ENCODE results near the gene PYCARD. TPM values are rescaled to one million over a fixed set of nuclear protein-coding genes. Genes with fewer than 3 reads are reported as not detected.
"Not testable (repeated sequence)": the region's sequence is repeated elsewhere in the genome, so short reads cannot be mapped to it uniquely, and the experiment has no call there.

PYCARD gene
- total RNA-seq, 1 experiment from 2014 or later = not detected

GRCh38 chr16:31200821-31201568, 1.6 kb downstream of the PYCARD start (continued):
- TF ChIP-seq YY1 (IDR thresholded peaks at IDR 0.05; ENCODE audit: extremely low read depth, insufficient replicate concordance, low read depth, low read length) (no peak), ELF1 (IDR thresholded peaks at IDR 0.05; ENCODE audit: borderline replicate concordance, low read depth) (no peak)

GRCh38 chr16:31200111-31200510, 2.4 kb downstream of the PYCARD start:
- H3K9me2 ChIP-seq (ENCODE audit: insufficient read depth); BruUV-seq (replicated peaks); H2AFZ ChIP-seq (ENCODE audit: low read depth, low read length, poor library complexity, severe bottlenecking); H3K4me3 ChIP-seq (replicated peaks in 1 of 2; ENCODE audit: low read depth in 1 of 2, low read length in 2 of 2); H3K9me3 ChIP-seq (ENCODE audit: control insufficient read depth in 1 of 2, insufficient read depth in 1 of 2, low read depth in 1 of 2, low read length in 2 of 2); DNase-seq (ENCODE audit: low read depth, low spot score); intact Hi-C loops (cut with micrococcal nuclease); H3K27ac ChIP-seq (ENCODE audit: low read depth, low read length); H3K27me3 ChIP-seq (ENCODE audit: insufficient read depth, low read length); RAD21 ChIA-PET (ENCODE audit: low non-redundant PET in 1 of 2, low total read pairs in 2 of 2, uncharacterized antibody in 2 of 2, unreplicated experiment in 2 of 2); H3K4me1 ChIP-seq (ENCODE audit: control insufficient read depth in 1 of 2, insufficient read depth in 2 of 2, low read length in 2 of 2); H3K9ac ChIP-seq (ENCODE audit: low read length); ATAC-seq; POLR2A ChIA-PET; H3K4me2 ChIP-seq (ENCODE audit: low read length); H4K20me1 ChIP-seq (ENCODE audit: insufficient read depth): not testable (repeated sequence)
- CTCF ChIA-PET = interaction anchor here (1.7 kb wide), 1 partner anchor 58 kb away, joined by 3 read pairs; no protein-coding TSS in a partner anchor
- H3K36me3 ChIP-seq (ENCODE audit: control insufficient read depth in 1 of 2, insufficient read depth in 2 of 2, low read length in 2 of 2) = peaks cover 20 to 49% of the 10 kb centered on the region in 2 experiments
- peaks cover 21% of the 10 kb centered on the region; the same call in 1 of the 2 replicates for H3K79me2 ChIP-seq (ENCODE audit: insufficient read depth, low read length)

DNA sequence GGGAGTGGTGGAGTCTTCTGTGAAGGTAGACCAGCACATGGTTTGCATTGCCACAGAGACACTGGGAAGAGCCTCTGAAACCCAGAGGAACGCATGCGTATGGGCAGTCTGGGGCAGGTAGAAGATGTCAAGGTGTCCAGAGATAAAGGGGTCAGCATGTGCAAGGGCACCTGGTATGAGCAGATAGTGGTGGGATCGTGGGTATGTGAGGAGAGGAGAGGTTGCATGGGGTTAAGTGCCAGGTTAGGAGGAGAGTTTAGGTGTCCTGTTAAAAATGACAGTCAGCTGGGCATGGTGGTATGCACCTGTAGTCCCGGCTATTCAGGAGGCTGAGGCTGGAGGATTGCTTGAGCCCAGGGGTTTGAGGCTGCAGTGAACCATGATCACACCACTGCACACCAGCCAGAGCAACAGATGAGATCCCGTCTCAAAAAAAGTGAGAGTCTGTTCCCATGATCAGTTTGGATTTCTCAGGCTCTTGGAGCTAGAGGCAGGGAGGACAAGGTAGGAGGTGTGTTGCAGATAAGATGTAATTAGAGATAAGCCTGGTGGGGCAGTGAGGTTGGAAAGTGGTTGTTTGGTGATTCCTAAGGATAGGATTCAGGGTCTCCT, 3.0 kb downstream of the PYCARD start:
- no peak; the same call in 1 of the 2 replicates for TF ChIP-seq POLR2AphosphoS5 (IDR thresholded peaks at IDR 0.05; ENCODE audit: low read depth, low read length)
- TF ChIP-seq POLR2A (IDR thresholded peaks at IDR 0.05; ENCODE audit: borderline replicate concordance, extremely low read depth, insufficient read depth, insufficient read length) = no peak
- no peak for TF ChIP-seq FOSL1 (IDR thresholded peaks at IDR 0.05; ENCODE audit: low read depth)
- no peak for TF ChIP-seq ZFX (IDR thresholded peaks at IDR 0.05)
- ChIA-PET CTCF (no interaction called here), RAD21 (ENCODE audit: low non-redundant PET in 1 of 2, low total read pairs in 2 of 2, uncharacterized antibody in 2 of 2, unreplicated experiment in 2 of 2) (no interaction called here), POLR2A (no interaction called here)
- no peaks in the 10 kb centered on the region for H3K9me2 ChIP-seq (ENCODE audit: insufficient read depth)
- H3K36me3 ChIP-seq (ENCODE audit: control insufficient read depth in 1 of 2, insufficient read depth in 2 of 2, low read length in 2 of 2) = peaks cover 26 to 54% of the 10 kb centered on the region in 2 experiments
- H3K9ac ChIP-seq (ENCODE audit: low read length) = no peak overlapping the region
- peaks cover 0 to 6% of the 10 kb centered on the region in 2 experiments; a peak in 1 of 4 replicates for H3K4me1 ChIP-seq (ENCODE audit: control insufficient read depth in 1 of 2, insufficient read depth in 2 of 2, low read length in 2 of 2)
- ATAC-seq = no peak
- no peak overlapping the region for H2AFZ ChIP-seq (ENCODE audit: low read depth, low read length, poor library complexity, severe bottlenecking)
- peaks cover 14% of the 10 kb centered on the region; the same call in 1 of the 2 replicates for H4K20me1 ChIP-seq (ENCODE audit: insufficient read depth)
- no peak overlapping the region for H3K4me3 ChIP-seq (replicated peaks in 1 of 2; ENCODE audit: low read depth in 1 of 2, low read length in 2 of 2)
- peaks cover 27% of the 10 kb centered on the region for H3K79me2 ChIP-seq (ENCODE audit: insufficient read depth, low read length)
- BruUV-seq (replicated peaks) = no TSS peak
- H3K27ac ChIP-seq (ENCODE audit: low read depth, low read length) = 0 out of 2 replicates have a peak overlapping the region, but pooled peaks have one; percentile 7
- intact Hi-C loops (cut with micrococcal nuclease) = no loop called here
- no peaks in the 10 kb centered on the region for H3K27me3 ChIP-seq (ENCODE audit: insufficient read depth, low read length)
- no peak for DNase-seq (ENCODE audit: low read depth, low spot score)
- H3K9me3 ChIP-seq (ENCODE audit: control insufficient read depth in 1 of 2, insufficient read depth in 1 of 2, low read depth in 1 of 2, low read length in 2 of 2) = no peaks in the 10 kb centered on the region
- H3K4me2 ChIP-seq (ENCODE audit: low read length) = no peak overlapping the region

Data from HCT116 (cell line).